GM18511 (cell line): ENCODE measurements around the gene MGAT3.

ENCODE experiments used
- ATAC-seq: cut with Tn5 transposase; IDR thresholded peaks from one replicate; pipeline ENCODE4 v1.9.1; 2021; ENCODE audit warnings: mild to moderate bottlenecking, moderate library complexity; ENCODE audit not compliant: unreplicated experiment

MGAT3 gene

GRCh38 chr22:39427751-39428596 lies 28.8 kb upstream of the MGAT3 start:
- ATAC-seq = no peak

- ATAC-seq = no peak
Observed at GRCh38 chr22:39428597-39429071, 28.2 kb upstream of the MGAT3 start.

- ATAC-seq = no peak
Observed at GRCh38 chr22:39429186-39429585, 27.6 kb upstream of the MGAT3 start.

GRCh38 chr22:39429916-39430575 lies 26.8 kb upstream of the MGAT3 start:
- no peak for ATAC-seq

GRCh38 chr22:39430576-39431150 lies 26.1 kb upstream of the MGAT3 start:
- ATAC-seq = no peak

- no peak for ATAC-seq
Observed at GRCh38 chr22:39431216-39431801, 25.5 kb upstream of the MGAT3 start.

GRCh38 chr22:39431821-39432251 lies 25.0 kb upstream of the MGAT3 start:
- no peak for ATAC-seq

GRCh38 chr22:39432361-39432811 lies 24.4 kb upstream of the MGAT3 start:
- no peak for ATAC-seq

GRCh38 chr22:39433476-39434242 lies 23.2 kb upstream of the MGAT3 start:
- no peak for ATAC-seq

GRCh38 chr22:39434243-39434653 lies 22.6 kb upstream of the MGAT3 start:
- no peak for ATAC-seq

GRCh38 chr22:39434721-39435120 lies 22.1 kb upstream of the MGAT3 start:
- ATAC-seq = no peak

GRCh38 chr22:39435616-39436015 lies 21.2 kb upstream of the MGAT3 start:
- no peak for ATAC-seq

- ATAC-seq = no peak
Observed at GRCh38 chr22:39437791-39438704, 18.8 kb upstream of the MGAT3 start.

GRCh38 chr22:39439170-39439569 lies 17.6 kb upstream of the MGAT3 start:
- ATAC-seq = no peak

- no peak for ATAC-seq
Observed at GRCh38 chr22:39443398-39443797, 13.4 kb upstream of the MGAT3 start.

- ATAC-seq = no peak
Observed at GRCh38 chr22:39444247-39444800, 12.5 kb upstream of the MGAT3 start.

GRCh38 chr22:39444937-39445465 lies 11.8 kb upstream of the MGAT3 start:
- ATAC-seq = no peak

- ATAC-seq = no peak
Observed at GRCh38 chr22:39445678-39446077, 11.1 kb upstream of the MGAT3 start.

- ATAC-seq = peak; percentile 34
Observed at GRCh38 chr22:39446239-39446721, 10.5 kb upstream of the MGAT3 start.
